HTERT RPE-1 (cell line): ENCODE results near the gene FAM177B.

Experiments used
- in situ Hi-C: fragments of 300-500 bp; cut with MboI; formaldehyde crosslinking; loops from 4 replicates; pipeline ENCODE4 v1.14.3; 2020; ENCODE audit warnings: low sequenced_read_pairs

Gene FAM177B

DNA sequence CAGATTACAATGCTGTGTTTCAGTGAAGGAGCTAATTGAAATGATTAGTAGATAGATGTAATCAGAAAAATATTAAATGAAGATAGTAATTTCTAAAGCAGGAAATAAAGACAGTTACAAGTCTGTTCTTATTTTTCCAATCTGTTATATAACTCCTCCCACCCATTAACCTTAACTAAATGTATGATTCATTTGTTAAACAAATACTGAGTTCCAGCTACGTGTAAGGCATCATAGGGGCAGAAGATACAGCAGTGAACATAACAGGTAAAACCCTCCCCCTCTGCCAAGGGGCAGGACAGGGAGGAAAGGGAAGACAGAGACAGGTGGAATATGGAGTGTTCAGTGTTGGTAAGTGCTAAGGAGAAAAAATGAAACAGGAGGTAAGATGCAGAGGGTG, at the start of gene FAM177B:
Gene FAM177B, plus strand, starts transcription at position 231 of the 400 bp plus-strand sequence. CDS start 9,344 bp downstream, outside the sequence.
- in situ Hi-C loops, result no loop called here

DNA sequence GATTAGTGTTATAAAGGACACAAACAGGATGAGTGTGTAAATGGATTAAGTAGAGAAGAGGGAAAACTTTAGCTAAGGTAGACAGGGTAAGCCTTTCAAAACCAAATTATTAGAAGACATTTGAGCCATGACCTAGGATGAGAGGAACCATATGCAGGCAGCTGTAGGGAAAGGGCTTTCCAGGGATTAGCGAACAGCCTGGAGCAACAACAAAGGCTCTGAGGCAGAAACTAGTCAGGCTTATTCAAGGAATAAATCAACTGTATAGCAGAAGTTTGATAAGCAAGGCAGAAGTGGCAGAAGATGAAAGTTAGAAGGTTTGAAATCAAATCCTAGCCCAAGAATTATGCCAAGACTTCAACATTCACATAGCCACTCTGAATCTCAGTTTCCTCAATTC, 46.0 kb upstream of the FAM177B start:
- in situ Hi-C loops, result no loop called here

DNA sequence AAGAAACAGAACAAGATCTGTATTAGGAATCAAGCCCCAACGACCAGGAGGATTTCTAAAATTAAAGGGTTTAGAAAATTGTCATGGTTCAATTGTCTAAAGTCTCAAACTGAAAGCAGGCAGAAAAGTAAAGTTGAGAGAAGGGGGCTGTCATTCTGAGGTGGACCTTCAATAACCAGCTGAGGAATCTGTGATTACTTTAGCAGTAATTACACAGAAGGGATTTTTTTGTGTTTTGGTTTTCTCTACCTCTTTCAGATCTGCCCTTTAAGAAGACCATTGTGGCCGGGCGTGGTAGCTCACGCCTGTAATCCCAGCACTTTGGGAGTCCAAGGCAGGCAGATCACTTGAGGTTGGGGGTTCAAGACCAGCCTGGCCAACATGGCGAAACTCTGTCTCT, 42.1 kb upstream of the FAM177B start:
- in situ Hi-C loops, result no loop called here

DNA sequence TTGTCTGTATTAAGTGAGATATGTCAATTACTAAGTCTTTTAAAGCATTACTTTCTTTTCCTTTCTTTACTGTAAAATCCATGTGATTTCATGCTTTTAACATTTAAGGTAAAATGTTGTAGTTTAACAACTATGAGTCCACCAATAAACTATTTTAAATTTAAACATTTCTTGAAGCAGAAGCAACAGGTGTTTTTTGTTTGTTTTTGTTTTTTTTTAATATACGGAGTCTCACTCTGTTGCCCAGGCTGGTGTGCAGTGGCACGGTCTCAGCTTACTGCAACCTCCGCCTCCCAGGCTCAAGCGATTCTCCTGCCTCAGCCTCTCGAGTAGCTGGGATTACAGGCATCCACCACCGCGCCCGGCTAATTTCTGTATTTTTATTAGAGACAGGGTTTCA, 40.3 kb upstream of the FAM177B start:
- in situ Hi-C loops, result no loop called here

DNA sequence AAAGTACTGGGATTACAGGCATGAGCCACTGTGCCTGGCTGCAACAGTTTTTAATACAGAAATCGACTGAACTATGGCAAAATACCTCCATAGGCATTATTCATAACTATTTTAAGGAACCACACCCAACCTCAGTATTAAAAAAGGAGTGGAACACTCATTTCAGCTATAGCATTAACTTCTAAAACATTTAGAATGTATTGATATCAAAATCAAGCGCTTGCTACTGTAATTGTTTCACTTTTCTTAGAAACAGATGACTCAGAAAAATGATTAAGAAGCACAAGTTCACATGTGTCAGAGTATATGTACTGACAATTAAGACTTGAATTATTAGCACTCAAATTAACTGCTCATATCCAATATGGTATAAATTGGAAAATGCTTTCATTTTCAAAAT, 39.8 kb upstream of the FAM177B start:
- in situ Hi-C loops, result no loop called here

DNA sequence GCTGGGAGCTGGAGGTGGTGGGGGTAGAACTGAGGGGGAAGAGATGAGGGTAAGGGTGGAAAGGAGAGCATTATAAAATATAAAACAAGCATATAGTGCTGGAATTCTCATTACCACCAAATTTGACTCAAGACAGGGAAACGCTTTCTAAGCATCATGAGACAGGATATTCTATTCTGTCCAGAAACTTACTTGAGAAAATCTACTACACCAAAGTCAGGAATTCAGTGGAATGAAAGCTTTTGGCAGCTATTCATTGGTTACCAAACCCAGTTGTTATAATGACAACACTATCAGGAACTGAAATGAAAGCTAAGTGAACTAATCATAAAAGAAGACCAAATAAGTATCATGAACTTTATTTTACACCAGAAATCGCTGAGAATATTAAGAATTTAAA, 39.2 kb upstream of the FAM177B start:
- in situ Hi-C loops, result no loop called here

DNA sequence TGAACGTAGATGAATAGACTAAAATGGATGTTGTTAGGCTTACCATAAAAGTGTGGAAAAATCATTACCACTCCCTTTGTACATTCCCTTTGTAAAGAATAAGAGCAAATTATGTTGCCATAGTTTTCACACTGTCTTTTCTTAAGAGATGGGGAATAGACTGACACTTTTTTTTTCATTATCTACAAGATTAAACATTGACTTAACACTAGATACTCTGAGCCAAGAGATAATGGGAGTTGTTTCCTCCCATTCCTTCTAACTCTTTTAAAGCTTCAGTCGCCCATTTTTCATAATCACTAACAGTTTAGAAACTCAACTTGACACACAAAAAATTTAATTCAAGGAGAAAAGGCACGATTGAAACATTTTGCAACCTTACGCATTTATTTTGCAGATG, 34.8 kb upstream of the FAM177B start:
- in situ Hi-C loops, result no loop called here

DNA sequence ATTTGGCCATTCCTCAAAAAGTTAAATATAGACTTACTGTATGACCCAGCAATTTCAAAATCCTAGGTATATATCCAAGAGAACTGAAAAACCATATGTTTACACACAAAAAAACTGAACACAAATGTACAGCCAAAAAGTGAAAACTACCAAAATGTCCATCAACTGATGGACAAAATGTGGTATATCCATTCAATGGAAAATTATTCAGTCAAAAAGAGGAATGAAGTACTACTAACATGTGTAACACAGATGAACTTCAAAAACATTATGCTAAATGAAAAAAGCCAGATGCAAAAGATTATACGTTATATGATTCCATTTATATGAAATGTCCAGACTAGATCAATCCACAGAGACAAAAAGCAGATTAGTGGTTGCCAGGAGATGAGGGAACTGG, 32.7 kb upstream of the FAM177B start:
- in situ Hi-C loops, result no loop called here

DNA sequence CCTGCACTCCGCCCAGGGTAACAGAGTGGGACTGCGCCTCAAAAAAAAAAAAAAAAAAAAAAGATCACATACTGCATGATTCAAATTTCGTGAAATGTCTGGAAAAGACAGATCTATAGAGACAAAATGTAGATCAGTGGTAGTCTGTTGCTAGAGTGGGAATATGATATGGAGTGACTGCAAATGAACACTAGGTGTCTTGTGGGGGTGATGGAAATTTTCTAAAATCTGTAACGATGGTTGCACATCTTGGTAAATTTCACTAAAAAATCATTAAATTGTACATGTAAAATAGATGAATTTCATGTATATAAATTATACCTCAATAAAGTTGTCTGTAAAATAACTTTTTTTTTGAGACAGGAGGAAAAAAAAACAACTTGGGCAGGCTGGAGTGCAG, 30.2 kb upstream of the FAM177B start:
- in situ Hi-C loops, result no loop called here

DNA sequence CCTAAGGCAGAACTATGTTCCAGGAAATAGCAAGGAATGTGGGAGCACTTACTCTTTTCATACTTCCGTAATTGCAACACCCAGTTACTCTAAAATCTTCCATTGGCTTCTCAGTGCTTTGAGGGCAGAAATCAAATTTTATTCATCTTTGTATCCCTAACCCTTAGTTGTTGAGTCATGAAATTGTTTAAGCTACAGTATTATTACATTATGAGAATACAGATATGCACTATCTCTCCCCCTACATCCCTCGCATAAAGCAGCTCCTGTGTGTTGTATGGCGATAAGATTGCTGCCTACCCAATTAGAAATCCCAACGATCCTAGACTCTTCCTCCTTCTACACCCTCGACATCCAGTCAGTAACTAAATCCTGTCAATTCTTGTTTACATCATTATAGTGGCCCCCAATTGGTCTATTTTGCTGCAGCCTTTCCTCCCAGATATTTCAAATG, 27.3 kb upstream of the FAM177B start:
- in situ Hi-C loops, result no loop called here

DNA sequence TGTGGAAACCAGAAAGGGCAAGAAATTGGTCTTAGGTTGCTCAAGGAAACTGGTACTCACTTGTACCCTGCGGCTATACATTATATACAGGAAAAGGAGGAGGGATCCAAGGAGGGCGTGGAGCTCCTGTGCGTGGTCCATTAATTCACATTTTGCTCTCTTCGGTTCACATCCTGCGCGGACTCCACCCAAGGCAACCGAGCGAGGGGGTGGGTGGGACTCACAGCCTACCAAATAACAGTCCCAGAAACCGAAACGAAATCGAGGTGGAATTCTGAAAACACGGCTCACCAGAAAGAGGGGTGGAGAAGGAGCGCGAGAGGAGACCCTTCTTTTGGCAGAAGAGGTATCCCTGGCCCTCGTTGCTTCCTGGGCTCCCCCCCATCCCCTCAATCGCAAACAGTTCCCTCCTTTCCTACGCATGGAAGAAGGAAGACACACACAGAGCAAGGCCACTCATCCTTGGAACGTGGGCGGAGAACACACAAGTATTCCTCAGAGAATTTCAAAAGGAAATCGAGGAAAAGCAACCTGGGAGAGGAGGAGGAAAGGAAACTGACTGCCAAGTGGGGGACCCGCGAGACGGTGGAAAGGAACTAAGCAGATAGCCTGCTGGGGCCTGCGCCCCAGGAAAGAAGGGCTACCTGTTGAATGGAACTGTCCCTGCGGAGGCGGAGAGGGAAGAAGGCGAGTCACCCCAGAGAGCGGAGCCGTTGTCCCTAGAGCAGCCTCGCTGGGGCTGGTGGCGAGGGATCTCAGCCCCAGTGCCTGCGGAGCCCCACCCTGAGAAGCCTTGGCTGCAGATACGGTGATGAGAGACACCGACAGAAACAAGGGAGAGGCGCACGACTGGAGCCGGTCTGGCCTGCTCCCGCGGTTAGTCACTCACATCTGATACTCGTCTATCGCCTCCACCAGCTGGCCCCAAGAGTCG, 25.4 kb upstream of the FAM177B start:
- in situ Hi-C loops, result no loop called here

DNA sequence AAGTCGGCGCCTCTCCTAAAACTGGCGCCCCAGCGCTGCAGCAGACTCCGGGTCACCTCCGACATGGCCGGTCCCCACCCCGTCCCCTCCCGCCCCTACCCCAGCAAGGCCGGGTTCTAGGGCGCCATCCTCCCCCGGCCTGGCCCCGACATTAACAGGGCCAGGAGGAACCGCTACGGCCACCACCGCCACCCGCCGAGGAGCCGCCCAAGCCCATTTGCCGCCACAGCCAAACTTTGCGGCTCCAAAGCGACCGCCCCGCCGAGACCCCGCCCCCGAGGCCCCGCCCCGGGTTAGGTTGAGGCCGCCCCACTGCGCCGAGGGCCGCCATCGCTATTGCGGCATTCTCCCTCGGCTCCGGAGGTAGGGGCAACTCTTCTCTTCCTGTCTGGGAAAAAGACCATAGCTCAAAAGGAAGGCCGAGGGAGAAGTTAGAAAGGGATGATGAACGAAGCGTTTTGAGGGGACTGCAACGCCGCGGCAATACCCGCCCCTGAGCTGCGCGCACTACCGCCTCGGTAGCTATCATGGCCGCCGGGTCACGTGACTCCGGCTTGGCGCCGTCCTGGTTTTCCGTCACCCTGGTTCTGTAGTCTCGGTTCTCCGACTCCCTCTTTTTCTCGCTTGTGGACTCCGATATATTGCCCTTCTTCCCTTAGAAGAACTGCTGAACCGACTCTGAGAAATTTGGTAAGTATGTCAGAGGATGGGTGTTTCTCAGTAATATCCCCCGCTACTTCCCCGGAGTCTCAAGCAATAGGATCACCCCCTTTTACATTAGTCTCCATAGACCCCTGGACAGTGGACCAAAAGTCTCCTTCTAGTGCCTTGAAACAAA, 24.5 kb upstream of the FAM177B start, which contains the start of the genes AIDA and BROX:
Gene AIDA, minus strand, starts transcription at position 239 of the 838 bp plus-strand sequence. Its CDS starts 174 bp downstream, at position 65.
Gene BROX, plus strand, starts transcription at position 312 of the 838 bp plus-strand sequence. CDS start 3,136 bp downstream, outside the sequence.
- in situ Hi-C loops, result no loop called here

DNA sequence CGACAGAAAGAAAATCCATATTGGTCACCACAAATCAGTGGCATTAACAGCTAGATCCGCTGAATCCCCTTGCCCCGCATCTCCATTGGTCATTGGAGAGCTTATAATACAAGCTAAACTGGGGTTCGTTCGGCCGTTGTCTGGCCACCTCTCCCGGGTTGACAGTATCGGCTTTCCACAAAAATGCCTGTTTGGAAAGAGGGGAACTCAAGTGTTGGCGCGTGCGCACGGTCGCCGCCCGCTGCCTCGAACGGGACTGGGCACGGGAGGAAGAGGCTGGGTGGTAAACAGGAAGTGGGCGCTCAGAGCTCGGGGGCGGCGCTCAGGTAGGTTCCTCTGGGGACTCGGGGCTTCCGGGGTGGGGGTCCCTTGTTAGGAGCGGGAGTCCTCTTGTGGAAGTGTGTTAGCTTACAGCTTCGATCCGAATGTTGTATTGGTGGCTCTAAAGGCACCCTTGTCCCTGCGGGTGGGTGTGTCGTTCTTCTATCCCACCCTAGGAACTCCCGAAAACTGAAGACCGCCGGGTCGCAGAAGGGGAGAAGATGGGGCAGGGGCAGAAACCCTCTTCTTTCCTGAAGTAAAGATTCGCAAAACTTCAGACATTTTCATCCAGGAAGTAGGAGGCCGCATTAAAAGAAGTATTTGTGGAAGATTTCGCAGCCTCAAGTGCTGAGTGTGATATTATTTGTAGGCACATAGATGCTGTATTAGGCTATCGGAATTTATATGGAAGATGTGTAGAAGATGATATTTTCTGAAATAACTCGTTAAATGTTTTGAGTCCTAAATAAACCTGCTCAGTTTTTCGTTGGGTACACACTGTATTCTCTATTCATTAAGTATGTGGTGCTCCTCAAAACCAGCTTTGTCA, 23.7 kb upstream of the FAM177B start:
- in situ Hi-C loops, result no loop called here

DNA sequence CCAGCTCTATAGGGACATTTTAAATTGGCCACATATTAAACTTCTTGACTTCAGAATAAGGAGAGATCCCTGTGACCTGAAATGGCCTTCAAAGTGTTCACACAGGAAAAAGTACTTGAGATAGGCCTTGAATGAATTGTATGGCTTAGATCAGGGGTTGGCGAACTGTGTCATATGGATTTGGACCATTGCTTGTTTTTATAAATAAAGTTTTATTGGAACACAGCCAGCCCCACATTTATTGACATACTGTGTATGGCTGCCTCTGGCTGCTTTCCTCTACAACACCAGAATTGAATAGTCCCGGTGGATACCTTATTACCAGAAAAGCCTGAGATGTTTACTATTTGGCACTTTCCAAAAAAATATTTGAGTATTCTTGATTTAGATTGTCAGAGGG, 20.6 kb upstream of the FAM177B start:
- in situ Hi-C loops, result no loop called here

DNA sequence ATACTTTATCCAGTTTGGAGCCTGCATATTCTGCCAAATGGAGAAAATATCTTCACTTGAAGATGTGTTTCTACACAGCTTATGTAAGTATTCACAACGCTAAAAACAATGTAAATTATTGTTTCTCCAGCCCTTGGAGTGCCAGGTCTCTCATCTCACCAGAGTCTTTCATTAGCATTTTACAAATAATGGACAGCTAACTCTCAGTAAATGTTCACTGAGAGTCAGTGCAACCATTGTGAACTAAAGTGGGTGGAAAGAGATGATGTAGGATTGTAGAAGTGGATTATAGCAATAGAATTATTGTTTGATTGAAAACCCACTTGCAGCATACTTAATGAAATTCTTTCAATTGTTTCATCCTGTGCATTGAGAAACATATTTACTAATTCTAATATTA, 8.3 kb upstream of the FAM177B start:
- in situ Hi-C loops, result no loop called here

DNA sequence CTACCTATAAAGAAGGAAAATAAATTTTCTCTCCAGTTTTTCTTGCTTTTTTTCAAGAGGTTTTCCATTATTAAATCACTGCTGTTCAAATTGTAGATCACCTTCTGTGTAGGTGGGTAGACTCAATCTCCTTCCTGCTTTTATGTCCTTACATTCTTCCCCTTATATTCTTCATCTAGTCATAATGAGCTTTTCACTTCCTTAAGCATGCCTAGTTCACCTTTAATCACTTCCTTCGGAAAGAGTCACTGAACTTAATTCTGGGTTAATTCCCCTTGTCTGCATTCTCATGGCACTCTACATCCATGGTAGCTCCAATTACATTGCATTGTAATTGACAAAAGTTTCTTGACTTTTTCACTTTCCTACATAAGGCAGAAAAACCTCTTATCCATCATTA, 6.1 kb upstream of the FAM177B start:
- in situ Hi-C loops, result no loop called here

DNA sequence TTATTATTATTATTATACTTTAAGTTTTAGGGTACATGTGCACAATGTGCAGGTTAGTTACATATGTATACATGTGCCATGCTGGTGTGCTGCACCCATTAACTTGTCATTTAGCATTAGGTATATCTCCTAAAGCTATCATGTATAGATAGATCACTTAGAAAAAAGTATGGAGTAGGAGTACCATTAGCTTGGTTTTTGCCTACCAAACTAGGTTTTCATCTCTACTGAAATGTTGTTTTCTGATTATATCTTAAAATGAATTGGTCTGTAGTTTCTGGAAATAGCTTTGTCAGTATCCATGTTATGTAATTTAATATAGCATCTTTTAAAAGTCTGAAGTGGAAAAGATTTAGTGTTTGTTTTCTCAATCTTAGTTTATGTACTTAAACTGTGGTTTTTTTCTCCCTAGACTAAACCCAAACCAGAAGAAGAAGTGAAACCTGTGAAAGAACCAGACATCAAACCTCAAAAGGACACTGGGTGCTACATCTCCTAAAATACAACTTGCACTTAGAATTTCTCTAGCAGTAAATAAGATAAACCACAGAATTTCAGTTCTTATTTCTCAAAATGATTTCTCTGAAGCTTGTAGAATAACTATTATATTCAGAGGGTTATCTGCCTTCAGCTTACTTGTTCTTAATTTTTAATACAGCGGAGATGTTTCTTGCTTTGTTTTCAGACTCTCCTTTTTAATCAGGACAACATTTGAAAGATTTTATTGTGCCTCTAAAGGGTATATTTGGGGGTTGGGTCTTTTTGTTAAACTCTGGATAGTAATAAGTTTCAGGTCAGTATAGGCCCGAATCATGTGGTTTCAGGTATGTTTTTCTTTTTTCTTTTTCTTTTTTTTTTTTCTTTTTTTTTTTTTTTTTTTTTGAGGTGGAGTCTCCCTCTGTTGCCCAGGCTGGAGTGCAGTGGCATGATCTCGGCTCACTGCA, 4.5 kb upstream of the FAM177B start:
- in situ Hi-C loops, result no loop called here

DNA sequence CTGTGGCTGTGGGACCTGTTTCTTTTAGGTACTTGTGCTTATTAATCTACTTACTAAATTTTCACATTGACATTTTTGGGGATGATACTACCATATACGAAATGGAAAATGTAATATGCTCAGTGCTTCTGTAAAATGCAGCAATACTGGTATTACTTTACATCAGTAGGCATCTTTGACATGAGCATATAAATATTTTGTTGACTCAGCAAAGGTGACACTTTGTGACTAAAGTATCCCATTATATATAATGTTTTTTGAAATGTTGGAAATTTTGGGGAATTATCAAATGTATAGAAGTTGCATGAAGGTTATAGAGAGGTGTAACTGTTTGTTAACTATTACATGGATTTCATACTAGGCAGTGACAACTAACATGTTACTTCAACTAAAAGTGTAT, 2.3 kb upstream of the FAM177B start:
- in situ Hi-C loops, result no loop called here

DNA sequence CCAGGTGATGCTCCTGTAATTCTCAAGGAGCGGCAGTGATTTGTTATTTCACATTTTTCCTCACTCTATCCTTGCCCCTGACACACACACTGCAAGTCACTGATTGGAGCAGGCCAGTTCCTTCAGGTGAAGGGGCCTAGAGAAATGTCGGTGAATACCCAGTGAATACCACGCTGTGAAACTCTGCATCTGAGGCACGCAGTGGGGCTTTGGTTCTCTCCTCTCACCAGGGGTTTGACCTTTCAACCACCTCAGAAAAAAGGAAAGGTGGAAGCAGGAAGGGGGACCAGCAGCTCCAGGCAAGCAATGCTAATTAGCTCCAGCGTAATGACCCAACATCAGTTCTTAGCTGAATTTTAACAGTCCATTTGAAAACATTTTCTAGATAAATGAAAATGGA, 532 bp upstream of the FAM177B start:
- in situ Hi-C loops, result no loop called here
